ENCODE measurements around the gene NRCAM. TPM values are rescaled to one million over a fixed set of nuclear protein-coding genes. Genes with fewer than 3 reads are reported as not detected.

NRCAM gene
- total and polyA plus RNA-seq, 2 of the 8 experiments (the other 6 are each of a cell fraction or from before 2014, with no cell fraction given) = 2.7 to 3.8 TPM

DNA sequence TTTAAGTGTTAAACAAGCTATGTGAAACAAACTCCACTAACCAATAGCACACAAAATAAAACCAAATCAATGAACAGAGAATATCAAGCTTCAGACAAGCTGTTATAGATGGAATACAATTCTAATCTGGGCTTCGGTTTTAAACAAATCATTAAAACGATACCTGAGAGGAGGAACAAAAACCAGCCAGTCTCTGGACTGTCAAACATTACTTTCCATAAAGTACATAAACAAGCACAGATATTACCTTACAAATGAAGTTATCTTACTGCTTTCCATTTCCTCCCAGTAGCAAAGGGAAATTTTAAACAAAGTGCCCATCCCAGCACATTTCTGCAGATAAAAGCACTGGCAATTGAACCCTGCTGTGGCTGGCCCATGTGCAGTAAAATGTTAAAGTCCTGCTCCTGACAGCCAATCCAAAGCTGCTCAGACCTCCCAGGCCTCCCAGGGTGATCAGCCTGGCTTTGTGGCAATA is 128.0 kb downstream of the NRCAM start:
- Histone ChIP-seq H2BK15ac (ENCODE audit: low read length) (no peak overlapping the region), H3K23ac (ENCODE audit: insufficient read length) (no peak overlapping the region), H4K8ac (ENCODE audit: extremely low read depth, insufficient read depth, low read length) (no peak overlapping the region), H4K20me1 (replicated peaks in 1 of 2; ENCODE audit: control insufficient read depth in 1 of 2, insufficient read depth in 2 of 2, low read length in 2 of 2) (no peaks in the 10 kb centered on the region), H4K5ac (ENCODE audit: insufficient read length, low read depth, low read length) (no peak overlapping the region), H3K9ac (replicated peaks in 1 of 4; ENCODE audit: extremely low read depth in 1 of 4, low read depth in 3 of 4, low read length in 3 of 4) (no peak overlapping the region), H3K56ac (replicated peaks; ENCODE audit: insufficient read length, low read depth, low read length) (no peak overlapping the region), H3K9me3 (ENCODE audit: insufficient read depth in 2 of 2, low read depth in 1 of 2, low read length in 1 of 2) (no peaks in the 10 kb centered on the region), H4K91ac (replicated peaks; ENCODE audit: insufficient read length, low read length) (no peak overlapping the region), H2BK12ac (ENCODE audit: low read depth, low read length) (no peak overlapping the region), H3K36me3 (ENCODE audit: control insufficient read depth in 2 of 4, insufficient read depth in 4 of 4, low read length in 3 of 4) (no peaks in the 10 kb centered on the region), H3K14ac (ENCODE audit: insufficient read length) (no peak overlapping the region), H3K4me1 (replicated peaks in 1 of 4; ENCODE audit: control insufficient read depth in 3 of 4, insufficient read depth in 4 of 4, low read length in 3 of 4) (peaks cover 0 to 15% (median 10%) of the 10 kb centered on the region in 4 experiments; a peak in 5 of 7 replicates), H3K4me3 (ENCODE audit: extremely low read depth in 1 of 4, insufficient read depth in 2 of 4, low read depth in 3 of 4, low read length in 4 of 4) (no peak overlapping the region), H3K79me2 (ENCODE audit: control insufficient read depth in 1 of 2, insufficient read depth in 2 of 2, low read length in 2 of 2) (no peaks in the 10 kb centered on the region), H3K4me2 (ENCODE audit: insufficient read depth in 1 of 2, low read depth in 2 of 2, low read length in 2 of 2) (peak overlapping the region in 1 of 2 experiments; percentile 32; a peak in 1 of 4 replicates), H3K4ac (replicated peaks; ENCODE audit: insufficient read length, low read depth, low read length) (no peak overlapping the region), H3K18ac (ENCODE audit: extremely low read depth, low read length) (no peak overlapping the region), H3K23me2 (ENCODE audit: low read depth, low read length) (no peaks in the 10 kb centered on the region), H2AFZ (ENCODE audit: low read length) (no peak overlapping the region), H3K79me1 (ENCODE audit: low read depth, low read length) (no peaks in the 10 kb centered on the region), H2BK20ac (ENCODE audit: low read length) (no peak overlapping the region), H3K27me3 (replicated peaks in 1 of 4; ENCODE audit: control insufficient read depth in 3 of 4, extremely low read depth in 1 of 4, insufficient read depth in 3 of 4, low read length in 3 of 4) (peaks cover 0 to 1% (median 0%) of the 10 kb centered on the region in 4 experiments; a peak in 2 of 7 replicates), H2BK5ac (ENCODE audit: low read depth, low read length) (no peak overlapping the region), H2BK120ac (replicated peaks; ENCODE audit: low read depth, low read length) (no peak overlapping the region), H3K27ac (ENCODE audit: low read depth, low read length) (no peak overlapping the region), H2AK5ac (ENCODE audit: low read depth, low read length) (no peak overlapping the region)
- DNase-seq (ENCODE audit: low read depth in 1 of 2, low spot score in 2 of 2) (no peak), FAIRE-seq (peak; percentile 91)
- POLR2A ChIA-PET (ENCODE audit: partially characterized antibody) = interaction anchor here (0.6 to 0.8 kb wide), 2 partner anchors 9 to 942 kb away, joined by 3 read pairs; no protein-coding TSS in a partner anchor
- 82% methylated on average over 2 of the region's 2 CpGs; no CpG with 5 or more reads in 1 of the 2 experiments for WGBS, 2 experiments (ENCODE audit: extremely low coverage in 1 of 2, insufficient coverage in 1 of 2, insufficient read length in 1 of 2, insufficient replicate concordance in 2 of 2, low coverage in 1 of 2, low lambda C conversion rate in 2 of 2, missing lambda C conversion rate in 1 of 2)
- CTCF ChIA-PET (ENCODE audit: partially characterized antibody) = interaction anchor here (0.6 to 1.5 kb wide), 5 partner anchors 45 to 132 kb away, joined by 3 read pairs; no protein-coding TSS in a partner anchor
- TF ChIP-seq, protein P1, sequence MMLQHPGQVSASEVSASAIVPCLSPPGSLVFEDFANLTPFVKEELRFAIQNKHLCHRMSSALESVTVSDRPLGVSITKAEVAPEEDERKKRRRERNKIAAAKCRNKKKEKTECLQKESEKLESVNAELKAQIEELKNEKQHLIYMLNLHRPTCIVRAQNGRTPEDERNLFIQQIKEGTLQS (IDR thresholded peaks at IDR 0.05; ENCODE audit: insufficient read depth, low read depth, low read length) = no peak
- no peak for TF ChIP-seq SP4 (IDR thresholded peaks at IDR 0.05; ENCODE audit: low read length)
- no peak for TF ChIP-seq SRF (IDR thresholded peaks at IDR 0.05; ENCODE audit: low read depth, low read length)
- TF ChIP-seq, protein P2, sequence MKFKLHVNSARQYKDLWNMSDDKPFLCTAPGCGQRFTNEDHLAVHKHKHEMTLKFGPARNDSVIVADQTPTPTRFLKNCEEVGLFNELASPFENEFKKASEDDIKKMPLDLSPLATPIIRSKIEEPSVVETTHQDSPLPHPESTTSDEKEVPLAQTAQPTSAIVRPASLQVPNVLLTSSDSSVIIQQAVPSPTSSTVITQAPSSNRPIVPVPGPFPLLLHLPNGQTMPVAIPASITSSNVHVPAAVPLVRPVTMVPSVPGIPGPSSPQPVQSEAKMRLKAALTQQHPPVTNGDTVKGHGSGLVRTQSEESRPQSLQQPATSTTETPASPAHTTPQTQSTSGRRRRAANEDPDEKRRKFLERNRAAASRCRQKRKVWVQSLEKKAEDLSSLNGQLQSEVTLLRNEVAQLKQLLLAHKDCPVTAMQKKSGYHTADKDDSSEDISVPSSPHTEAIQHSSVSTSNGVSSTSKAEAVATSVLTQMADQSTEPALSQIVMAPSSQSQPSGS (IDR thresholded peaks at IDR 0.05; ENCODE audit: low read length) = no peak
- TF ChIP-seq RNF2 (IDR thresholded peaks at IDR 0.05; ENCODE audit: borderline replicate concordance, low read depth, low read length, missing control alignments, poor library complexity, severe bottlenecking) = no peak
- no peak for TF ChIP-seq POLR2A (IDR thresholded peaks at IDR 0.05; ENCODE audit: control extremely low read depth in 1 of 2, low read depth in 2 of 2, low read length in 2 of 2)
- TF ChIP-seq RAD21 (IDR thresholded peaks at IDR 0.05 in 1 of 2, conservative IDR thresholded peaks at IDR 0.05 in 1 of 2; ENCODE audit: low read depth in 2 of 2, low read length in 2 of 2) = no peak
- TF ChIP-seq KDM1A (IDR thresholded peaks at IDR 0.05; ENCODE audit: borderline replicate concordance, low read length) = no peak
- TF ChIP-seq JUND (IDR thresholded peaks at IDR 0.05; ENCODE audit: low read length) = no peak
- TF ChIP-seq SP1 (IDR thresholded peaks at IDR 0.05; ENCODE audit: low read depth, low read length) = no peak
- no peak for TF ChIP-seq NANOG (IDR thresholded peaks at IDR 0.05; ENCODE audit: insufficient read depth, low read depth, low read length, poor library complexity, severe bottlenecking)

Data from H1 (cell line).